ENCODE data around the gene PGM2. TPM values are rescaled to one million over a fixed set of nuclear protein-coding genes. Genes with fewer than 3 reads are reported as not detected.

Gene PGM2
- total RNA-seq, 1 donor from 2014 or later = 11.5 TPM

DNA sequence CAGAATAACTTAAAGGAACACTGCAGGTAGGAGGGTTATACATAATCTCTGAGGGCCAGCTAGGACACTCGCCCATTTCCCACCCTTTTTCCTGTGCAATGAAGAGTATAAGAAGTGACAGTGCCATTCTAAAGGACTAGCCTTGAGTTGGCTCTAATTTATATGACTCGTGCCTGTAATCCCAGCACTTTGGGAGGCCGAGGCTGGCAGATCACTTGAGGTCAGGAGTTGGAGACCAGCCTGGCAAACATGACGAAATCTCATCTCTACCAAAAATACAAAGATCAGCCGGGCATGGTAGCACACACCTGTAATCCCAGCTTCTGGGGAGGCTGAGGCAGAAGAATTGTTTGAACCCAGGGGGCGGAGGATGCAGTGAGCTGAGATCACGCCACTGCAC lies 68.8 kb downstream of the PGM2 start:
- H3K36me3 ChIP-seq = no peaks in the 10 kb centered on the region
- H3K4me3 ChIP-seq = no peak overlapping the region
- intact Hi-C loops (cut with micrococcal nuclease) = loop anchor here (10.0 kb wide), 1 partner anchor 70 kb away; the partner anchor contains the start of gene PTTG2
- no peak for TF ChIP-seq CTCF (IDR thresholded peaks at IDR 0.05; ENCODE audit: borderline replicate concordance)
- H3K9me3 ChIP-seq (replicated peaks) = no peaks in the 10 kb centered on the region
- DNase-seq = no peak
- no peak overlapping the region for H3K27ac ChIP-seq (replicated peaks)
- no peaks in the 10 kb centered on the region for H3K27me3 ChIP-seq (ENCODE audit: low read depth)
- H3K4me1 ChIP-seq = peaks cover 60% of the 10 kb centered on the region

DNA sequence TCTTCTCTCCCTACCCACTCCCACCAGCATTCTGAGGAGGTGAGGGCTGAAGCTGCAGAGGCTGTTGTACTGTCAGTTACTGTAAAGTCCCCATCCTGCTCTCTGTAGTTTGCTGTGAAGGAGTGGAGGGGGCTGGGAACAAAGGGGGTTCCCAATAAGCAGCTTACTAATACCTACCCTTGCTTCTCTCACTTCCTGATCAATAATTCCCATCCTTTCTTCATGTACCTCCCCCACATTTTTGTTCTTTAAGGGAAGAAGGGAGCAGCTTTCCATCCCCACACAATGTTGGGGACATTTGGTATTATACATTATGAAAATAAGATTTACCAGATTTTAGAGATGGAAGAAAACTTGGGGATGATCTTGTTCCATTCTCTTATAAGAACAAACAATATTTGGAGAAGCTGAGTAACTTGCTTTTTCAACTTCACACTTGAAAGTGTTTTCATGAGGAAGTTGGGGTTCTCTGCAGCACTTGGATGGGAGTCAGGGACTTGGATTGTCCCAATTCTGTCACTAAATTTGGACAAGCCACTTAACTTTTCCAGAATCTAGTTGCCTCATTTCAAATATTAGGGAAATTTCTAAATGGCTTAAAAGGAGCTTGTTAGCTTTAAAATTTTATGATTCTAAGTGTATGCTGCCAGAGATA lies 69.8 kb downstream of the PGM2 start:
- TF ChIP-seq CTCF (IDR thresholded peaks at IDR 0.05; ENCODE audit: borderline replicate concordance) = no peak
- Histone ChIP-seq H3K4me1 (peaks cover 50% of the 10 kb centered on the region), H3K27ac (replicated peaks) (no peak overlapping the region), H3K27me3 (ENCODE audit: low read depth) (no peaks in the 10 kb centered on the region), H3K9me3 (replicated peaks) (no peaks in the 10 kb centered on the region), H3K36me3 (no peaks in the 10 kb centered on the region), H3K4me3 (no peak overlapping the region)
- DNase-seq = no peak
- intact Hi-C loops (cut with micrococcal nuclease) = loop anchor here (10.0 kb wide), 1 partner anchor 68 kb away; the partner anchor contains the start of gene PTTG2

- TF ChIP-seq CTCF (IDR thresholded peaks at IDR 0.05; ENCODE audit: borderline replicate concordance) = no peak
- peaks cover 12% of the 10 kb centered on the region for H3K36me3 ChIP-seq
- H3K4me3 ChIP-seq = no peak overlapping the region
- no peak overlapping the region for H3K27ac ChIP-seq (replicated peaks)
- intact Hi-C loops (cut with micrococcal nuclease) = no loop called here
- H3K4me1 ChIP-seq = peaks cover 44% of the 10 kb centered on the region
- DNase-seq = no peak
- H3K9me3 ChIP-seq (replicated peaks) = no peaks in the 10 kb centered on the region
- H3K27me3 ChIP-seq (ENCODE audit: low read depth) = no peaks in the 10 kb centered on the region
Observed at GRCh38 chr4:37902212-37902611, 75.7 kb downstream of the PGM2 start.

GRCh38 chr4:37902738-37903693 lies 76.5 kb downstream of the PGM2 start:
- Histone ChIP-seq H3K27me3 (ENCODE audit: low read depth) (no peaks in the 10 kb centered on the region), H3K9me3 (replicated peaks) (no peaks in the 10 kb centered on the region), H3K27ac (replicated peaks) (no peak overlapping the region), H3K4me3 (no peak overlapping the region), H3K36me3 (peaks cover 12% of the 10 kb centered on the region), H3K4me1 (peaks cover 47% of the 10 kb centered on the region)
- TF ChIP-seq CTCF (IDR thresholded peaks at IDR 0.05; ENCODE audit: borderline replicate concordance) = no peak
- intact Hi-C loops (cut with micrococcal nuclease) = no loop called here
- no peak for DNase-seq

DNA sequence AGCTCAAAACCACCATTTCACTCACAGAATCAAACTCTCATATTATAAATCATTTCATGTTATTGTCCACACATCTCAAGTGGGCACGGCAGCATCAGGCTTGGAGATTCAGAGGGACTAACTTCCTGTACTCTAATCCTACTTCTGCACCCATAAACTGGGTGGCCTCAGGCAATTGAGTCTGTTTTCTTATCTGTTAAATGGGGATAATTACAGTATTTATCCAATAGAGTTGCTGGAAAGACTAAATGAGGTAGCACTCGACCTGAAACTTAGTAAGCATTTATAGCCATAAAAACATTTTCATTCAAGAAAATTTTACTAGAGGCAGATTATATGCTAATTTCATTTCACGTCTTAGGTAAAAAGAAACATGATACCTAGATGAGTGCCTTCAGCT lies 77.4 kb downstream of the PGM2 start:
- H3K9me3 ChIP-seq (replicated peaks) = no peaks in the 10 kb centered on the region
- H3K36me3 ChIP-seq = peaks cover 12% of the 10 kb centered on the region
- no peak for TF ChIP-seq CTCF (IDR thresholded peaks at IDR 0.05; ENCODE audit: borderline replicate concordance)
- intact Hi-C loops (cut with micrococcal nuclease) = no loop called here
- no peaks in the 10 kb centered on the region for H3K27me3 ChIP-seq (ENCODE audit: low read depth)
- H3K27ac ChIP-seq (replicated peaks) = no peak overlapping the region
- no peak for DNase-seq
- H3K4me1 ChIP-seq = peaks cover 52% of the 10 kb centered on the region
- no peak overlapping the region for H3K4me3 ChIP-seq
